Esophagus squamous epithelium (tissue), 5 donors: ENCODE data around the gene SPACA7. TPM values are rescaled to one million over a fixed set of nuclear protein-coding genes. Genes with fewer than 3 reads are reported as not detected.

Experiments
- DNase-seq: peaks from one replicate; lab custom pipeline; 2025; lab: John Stamatoyannopoulos, UW
- H3K27ac ChIP-seq, 4 donors: fragments of 200-600 bp; sonication (generic); one replicate each; pipeline ENCODE4 v1.5.1; 2016 to 2019; ENCODE audit warnings: mild to moderate bottlenecking in 1 of 4
- H3K27me3 ChIP-seq, 4 donors: fragments of 200-600 bp; sonication (generic); 1 replicate in 3 of 4; 2 replicates in 1 of 4; pipeline versions ENCODE4 v1.5.1 to v1.6.0; 2017 to 2021; ENCODE audit warnings: antibody characterized with exemption in 1 of 4
- H3K36me3 ChIP-seq, 3 donors: fragments of 200-600 bp; sonication (generic); one replicate each; pipeline ENCODE4 v1.5.1; 2016 to 2019
- H3K4me1 ChIP-seq, 3 donors: fragments of 200-600 bp; sonication (generic); one replicate each; pipeline ENCODE4 v1.5.1; 2017 to 2019
- H3K4me3 ChIP-seq, 4 donors: fragments of 200-600 bp; sonication (generic); 1 replicate in 3 of 4; 2 replicates in 1 of 4; pipeline ENCODE4 v1.5.1; 2016 to 2019; ENCODE audit warnings: mild to moderate bottlenecking in 2 of 4, moderate library complexity in 1 of 4
- H3K9me3 ChIP-seq, 3 donors: fragments of 200-600 bp; sonication (generic); one replicate each; pipeline ENCODE4 v1.5.1; 2016 to 2019
- POLR2A ChIP-seq, 4 donors: fragments of 450-650 bp; IDR thresholded peaks; one replicate each; pipeline ENCODE4 v1.6.1; 2017; ENCODE audit warnings: antibody characterized with exemption in 4 of 4, mild to moderate bottlenecking in 4 of 4, moderate library complexity in 3 of 4
- WGBS, 2 donors: methylation state at CpG; one replicate each; pipeline ENCODE4 v1.1.5; 2018; 5-methylcytosine and 5-hydroxymethylcytosine counted together
- intact Hi-C: fragments of 100-400 bp; cut with DNase I; formaldehyde crosslinking; loops from one replicate; pipeline ENCODE4 v1.15.0; 2022
- total RNA-seq, 4 donors: library from RNA; depleted of rRNA; stranded (reverse); fragments of >200 nt; gene quantifications; one replicate each; pipeline ENCODE4 v1.1.0, GENCODE V29; 2016
- TF ChIP-seq, protein P1 (sequence below), 6 experiments: fragments of 450-650 bp in 4 of 6; fragments of 200-600 bp in 2 of 6; sonication (generic) in 2 of 6; IDR thresholded peaks; one replicate each; pipeline ENCODE4 v1.5.1; 2016 to 2019; ENCODE audit warnings: antibody characterized with exemption in 6 of 6, mild to moderate bottlenecking in 4 of 6, moderate library complexity in 4 of 6
- donor health status: DM: yes; HTN: yes; CAD: no.

The SPACA7 gene
- total RNA-seq, 4 donors from 2014 or later: not detected

- Histone ChIP-seq H3K4me3 (no peak overlapping the region), H3K36me3 (no peaks in the 10 kb centered on the region), H3K27ac (no peak overlapping the region), H3K9me3 (no peaks in the 10 kb centered on the region), H3K4me1 (no peaks in the 10 kb centered on the region), H3K27me3 (peaks cover 0 to 11% (median 0%) of the 10 kb centered on the region in 4 donors)
- intact Hi-C loops: no loop called here
- DNase-seq: no peak
- 70 to 79% methylated on average over 2 to 15 of the region's 15 CpGs for WGBS, 2 donors
- TF ChIP-seq, protein P1, sequence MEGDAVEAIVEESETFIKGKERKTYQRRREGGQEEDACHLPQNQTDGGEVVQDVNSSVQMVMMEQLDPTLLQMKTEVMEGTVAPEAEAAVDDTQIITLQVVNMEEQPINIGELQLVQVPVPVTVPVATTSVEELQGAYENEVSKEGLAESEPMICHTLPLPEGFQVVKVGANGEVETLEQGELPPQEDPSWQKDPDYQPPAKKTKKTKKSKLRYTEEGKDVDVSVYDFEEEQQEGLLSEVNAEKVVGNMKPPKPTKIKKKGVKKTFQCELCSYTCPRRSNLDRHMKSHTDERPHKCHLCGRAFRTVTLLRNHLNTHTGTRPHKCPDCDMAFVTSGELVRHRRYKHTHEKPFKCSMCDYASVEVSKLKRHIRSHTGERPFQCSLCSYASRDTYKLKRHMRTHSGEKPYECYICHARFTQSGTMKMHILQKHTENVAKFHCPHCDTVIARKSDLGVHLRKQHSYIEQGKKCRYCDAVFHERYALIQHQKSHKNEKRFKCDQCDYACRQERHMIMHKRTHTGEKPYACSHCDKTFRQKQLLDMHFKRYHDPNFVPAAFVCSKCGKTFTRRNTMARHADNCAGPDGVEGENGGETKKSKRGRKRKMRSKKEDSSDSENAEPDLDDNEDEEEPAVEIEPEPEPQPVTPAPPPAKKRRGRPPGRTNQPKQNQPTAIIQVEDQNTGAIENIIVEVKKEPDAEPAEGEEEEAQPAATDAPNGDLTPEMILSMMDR (IDR thresholded peaks at IDR 0.05): no peak
- no peak for TF ChIP-seq POLR2A (IDR thresholded peaks at IDR 0.05)
These were observed 20.8 kb upstream of the SPACA7 start for GRCh38 chr13:112355274-112355838.

DNA sequence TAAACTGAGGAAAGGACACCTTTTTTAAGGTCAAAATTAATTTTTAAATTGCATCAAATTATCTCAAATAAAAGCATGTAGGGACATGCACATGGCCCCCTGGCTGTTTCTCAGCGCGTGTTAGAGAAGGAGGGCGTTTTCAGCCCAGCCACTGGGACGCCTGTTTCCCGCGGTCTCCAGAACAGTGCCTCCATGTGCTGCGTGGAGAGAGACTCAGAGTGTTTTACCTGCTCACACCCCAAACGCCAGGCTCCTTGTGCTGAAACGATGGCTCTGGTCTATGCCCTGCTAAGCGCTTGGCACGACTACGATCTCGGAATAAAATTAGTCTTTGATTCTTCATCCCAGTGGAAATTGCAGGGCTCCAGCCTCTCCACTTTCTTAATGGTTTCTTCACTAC is 20.0 kb upstream of the SPACA7 start:
- H3K9me3 ChIP-seq: peaks cover 0 to 3% (median 0%) of the 10 kb centered on the region in 3 donors
- 69 to 86% methylated on average over 6 to 7 of the region's 13 CpGs for WGBS, 2 donors

GRCh38 chr13:112358156-112358555 is 18.0 kb upstream of the SPACA7 start:
- no peak for TF ChIP-seq POLR2A (IDR thresholded peaks at IDR 0.05)
- TF ChIP-seq, protein P1 (IDR thresholded peaks at IDR 0.05): no peak
- no peaks in the 10 kb centered on the region for H3K36me3 ChIP-seq
- peaks cover 0 to 11% (median 0%) of the 10 kb centered on the region in 4 donors for H3K27me3 ChIP-seq
- 93 to 96% methylated on average over 4 of the region's 4 CpGs for WGBS, 2 donors
- H3K9me3 ChIP-seq: peaks cover 0 to 12% (median 0%) of the 10 kb centered on the region in 3 donors
- H3K4me3 ChIP-seq: no peak overlapping the region
- intact Hi-C loops: no loop called here
- H3K27ac ChIP-seq: no peak overlapping the region
- DNase-seq: no peak
- no peaks in the 10 kb centered on the region for H3K4me1 ChIP-seq

More for the DNA sequence above, 20.0 kb upstream of the SPACA7 start:
- intact Hi-C loops: no loop called here
- TF ChIP-seq, protein P1 (IDR thresholded peaks at IDR 0.05): no peak
- TF ChIP-seq POLR2A (IDR thresholded peaks at IDR 0.05): no peak
- Histone ChIP-seq H3K27ac (no peak overlapping the region), H3K4me3 (no peak overlapping the region), H3K36me3 (no peaks in the 10 kb centered on the region), H3K27me3 (peaks cover 0 to 11% (median 0%) of the 10 kb centered on the region in 4 donors), H3K4me1 (no peaks in the 10 kb centered on the region)
- DNase-seq: no peak

DNA sequence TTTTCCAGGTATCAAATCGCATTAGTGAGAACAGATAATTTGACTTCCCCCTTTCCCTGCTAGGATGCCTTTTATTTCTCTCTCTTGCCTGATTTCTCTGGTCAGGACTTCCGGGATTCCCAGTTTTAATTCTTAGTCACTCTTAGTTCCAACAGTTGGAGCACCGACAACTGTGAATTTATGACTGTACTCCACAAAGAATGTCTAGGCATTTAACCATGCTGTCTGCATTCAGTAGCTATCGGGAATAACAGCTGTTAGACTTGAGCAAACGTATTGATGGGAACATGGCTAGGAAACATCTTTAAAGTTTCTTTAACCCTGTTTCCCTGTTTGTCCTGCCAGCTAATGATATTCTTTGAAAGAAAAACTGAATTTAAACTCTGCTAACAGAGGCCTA is 14.1 kb upstream of the SPACA7 start:
- H3K27me3 ChIP-seq: peaks cover 0 to 20% (median 0%) of the 10 kb centered on the region in 4 donors
- no peaks in the 10 kb centered on the region for H3K36me3 ChIP-seq
- peaks cover 0 to 18% (median 0%) of the 10 kb centered on the region in 3 donors for H3K9me3 ChIP-seq
- H3K4me1 ChIP-seq: no peaks in the 10 kb centered on the region
- no peak overlapping the region for H3K27ac ChIP-seq
- 59 to 77% methylated on average over 5 of the region's 5 CpGs for WGBS, 2 donors
- intact Hi-C loops: no loop called here
- H3K4me3 ChIP-seq: no peak overlapping the region
- no peak for DNase-seq
- TF ChIP-seq, protein P1 (IDR thresholded peaks at IDR 0.05): no peak
- TF ChIP-seq POLR2A (IDR thresholded peaks at IDR 0.05): no peak

- Histone ChIP-seq H3K4me3 (no peak overlapping the region), H3K27ac (no peak overlapping the region), H3K27me3 (peaks cover 0 to 20% (median 0%) of the 10 kb centered on the region in 4 donors), H3K4me1 (no peaks in the 10 kb centered on the region), H3K36me3 (no peaks in the 10 kb centered on the region), H3K9me3 (peaks cover 0 to 20% (median 3%) of the 10 kb centered on the region in 3 donors)
- no peak for TF ChIP-seq POLR2A (IDR thresholded peaks at IDR 0.05)
- TF ChIP-seq, protein P1 (IDR thresholded peaks at IDR 0.05): no peak
- DNase-seq: no peak
- intact Hi-C loops: no loop called here
- 41 to 68% methylated on average over 8 of the region's 12 CpGs for WGBS, 2 donors
These were observed 12.2 kb upstream of the SPACA7 start for GRCh38 chr13:112363867-112364528.
